Natural killer cell (primary cell): ENCODE data around the gene ENTPD1. TPM values are rescaled to one million over a fixed set of nuclear protein-coding genes. Genes with fewer than 3 reads are reported as not detected.
"Not testable (repeated sequence)": the region's sequence is repeated elsewhere in the genome, so short reads cannot be mapped to it uniquely, and the experiment has no call there.

Experiments used
- ATAC-seq, 3 donors: fragments of 150-1000 bp in 2 of 3; fragments of 200-7000 bp in 1 of 3; cut with Tn5 transposase; 1 replicate in 1 of 3; 2 replicates in 2 of 3; pipeline ENCODE4 v1.10.0; 2021; ENCODE audit warnings: mild to moderate bottlenecking in 2 of 3, moderate library complexity in 2 of 3
- DNase-seq, 2 donors: peaks; one replicate each; pipeline versions ENCODE4 v3.0.0 to v3.0.0-alpha.2; 2013 to 2021; ENCODE audit warnings: mixed read lengths in 1 of 2
- H3K27ac ChIP-seq: one replicate; pipeline ENCODE4 v1.5.1; 2013; ENCODE audit warnings: mild to moderate bottlenecking, low read length
- H3K27me3 ChIP-seq: one replicate; pipeline ENCODE4 v1.6.1; 2013; ENCODE audit warnings: low read length; ENCODE audit not compliant: control insufficient read depth, insufficient read depth
- H3K36me3 ChIP-seq: one replicate; pipeline ENCODE4 v1.6.1; 2013; ENCODE audit warnings: low read length; ENCODE audit not compliant: control insufficient read depth, insufficient read depth
- H3K4me1 ChIP-seq: one replicate; pipeline ENCODE4 v1.6.1; 2013; ENCODE audit warnings: low read length; ENCODE audit not compliant: control insufficient read depth, insufficient read depth
- H3K4me3 ChIP-seq: one replicate; pipeline ENCODE4 v1.5.1; 2013; ENCODE audit warnings: low read length
- H3K9me3 ChIP-seq: one replicate; pipeline ENCODE4 v1.6.1; 2013; ENCODE audit warnings: low read length; ENCODE audit not compliant: control insufficient read depth, insufficient read depth
- H3K27ac Mint-ChIP-seq, 2 donors: one replicate each; pipeline ENCODE4 v1.8.0; 2022; ENCODE audit warnings: mild to moderate bottlenecking in 2 of 2, mixed read lengths in 2 of 2, moderate library complexity in 1 of 2
- H3K27me3 Mint-ChIP-seq, 2 donors: one replicate each; pipeline ENCODE4 v1.8.0; 2022; ENCODE audit warnings: low read depth in 2 of 2, mixed read lengths in 2 of 2
- H3K36me3 Mint-ChIP-seq: one replicate; pipeline ENCODE4 v1.8.0; 2022; ENCODE audit warnings: mixed read lengths
- H3K4me1 Mint-ChIP-seq, 2 donors: one replicate each; pipeline ENCODE4 v1.8.0; 2022; ENCODE audit warnings: mixed read lengths in 2 of 2
- H3K4me3 Mint-ChIP-seq: one replicate; pipeline ENCODE4 v1.8.0; 2022; ENCODE audit warnings: mild to moderate bottlenecking, moderate library complexity, mixed read lengths
- H3K9me3 Mint-ChIP-seq, 2 donors: one replicate each; pipeline ENCODE4 v1.8.0; 2022; ENCODE audit warnings: mixed read lengths in 2 of 2
- WGBS: methylation state at CpG from one replicate; pipeline ENCODE4 v1.1.7; 2013; ENCODE audit warnings: missing lambda C conversion rate; ENCODE audit not compliant: insufficient coverage; 5-methylcytosine and 5-hydroxymethylcytosine counted together
- intact Hi-C: fragments of 100-400 bp; cut with micrococcal nuclease; formaldehyde crosslinking; loops from one replicate; pipeline ENCODE4 v1.14.2; 2022
- total RNA-seq, 4 donors: library from RNA; stranded (reverse); fragments of 120-200 nt in 1 of 4; gene quantifications; one replicate each; pipeline versions ENCODE4 v1.2.3 to v1.2.4, GENCODE V29; 2013 to 2022
- TF ChIP-seq, protein P1 (sequence below): fragments of 200-600 bp; IDR thresholded peaks from one replicate; pipeline ENCODE4 v1.8.0; 2022; ENCODE audit warnings: antibody characterized with exemption

ENTPD1 gene
- total RNA-seq, 3 donors from 2014 or later (not counting 1 experiment from before 2014, with no cell fraction given) = 1.3 to 6.2 (median 3.1) TPM

DNA sequence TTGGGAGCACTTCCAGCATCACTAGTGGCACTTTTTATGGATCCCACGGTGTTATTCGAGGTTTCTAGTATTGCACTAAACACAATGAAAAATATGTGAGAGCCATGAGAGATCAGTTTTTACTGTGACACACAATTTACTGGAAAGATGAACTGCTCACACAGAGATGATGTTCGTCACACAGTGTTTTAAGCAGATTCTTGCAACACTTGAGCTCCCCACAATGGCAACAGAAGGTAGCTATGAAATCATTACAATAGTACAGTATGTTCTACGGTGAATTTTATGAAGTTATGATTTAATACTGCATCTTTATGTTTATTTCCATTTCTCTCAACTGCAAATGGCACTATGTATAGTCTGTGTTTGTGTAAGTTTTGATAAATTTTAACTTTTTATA is 27.4 kb upstream of the ENTPD1 start:
- H3K27me3 ChIP-seq = no peaks in the 10 kb centered on the region

DNA sequence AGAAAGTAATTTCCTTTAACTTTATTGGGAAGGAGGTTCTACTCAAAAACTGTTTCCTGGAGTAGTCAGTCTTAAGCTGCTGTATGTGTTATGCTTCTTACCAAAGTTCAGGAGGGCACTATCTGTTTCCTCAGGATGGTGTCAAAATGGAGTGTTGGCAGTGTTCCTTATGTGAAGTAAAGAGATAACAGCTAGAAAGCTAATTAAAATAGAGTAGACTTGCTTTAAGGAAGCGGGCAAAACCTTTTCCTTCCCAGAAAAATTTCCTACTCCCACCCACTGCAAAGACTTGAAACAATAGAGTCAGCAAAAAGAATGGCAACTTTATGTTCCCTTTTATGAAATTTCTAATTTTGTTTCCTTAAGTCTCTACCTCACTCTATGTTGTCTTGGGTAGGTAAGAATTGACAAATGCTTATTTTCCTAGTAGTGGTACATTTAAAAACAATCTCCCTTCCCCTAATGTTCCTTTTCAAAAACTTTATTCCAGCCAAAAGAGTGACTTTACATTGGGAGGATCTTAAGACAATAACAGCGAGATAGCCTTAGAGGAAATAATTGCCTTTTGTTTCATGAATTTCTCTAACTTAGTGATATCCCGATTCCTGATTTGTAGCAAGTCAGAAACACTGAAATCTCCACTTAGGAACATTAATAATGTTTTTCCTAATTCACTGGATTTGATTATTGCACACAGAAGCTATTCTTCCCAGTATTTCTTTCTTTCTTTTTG is 26.5 kb upstream of the ENTPD1 start:
- DNase-seq (no peak), ATAC-seq (no peak)
- Histone ChIP-seq H3K9me3 (peaks cover 9% of the 10 kb centered on the region), H3K4me1 (no peaks in the 10 kb centered on the region), H3K4me3 (no peak overlapping the region), H3K27me3 (no peaks in the 10 kb centered on the region), H3K36me3 (no peaks in the 10 kb centered on the region), H3K27ac (no peak overlapping the region)
- H3K4me3 Mint-ChIP-seq = no peak overlapping the region
- H3K36me3 Mint-ChIP-seq = no peaks in the 10 kb centered on the region
- H3K9me3 Mint-ChIP-seq = peaks cover 4 to 9% of the 10 kb centered on the region in 2 donors
- H3K27ac Mint-ChIP-seq = no peak overlapping the region
- TF ChIP-seq, protein P1, sequence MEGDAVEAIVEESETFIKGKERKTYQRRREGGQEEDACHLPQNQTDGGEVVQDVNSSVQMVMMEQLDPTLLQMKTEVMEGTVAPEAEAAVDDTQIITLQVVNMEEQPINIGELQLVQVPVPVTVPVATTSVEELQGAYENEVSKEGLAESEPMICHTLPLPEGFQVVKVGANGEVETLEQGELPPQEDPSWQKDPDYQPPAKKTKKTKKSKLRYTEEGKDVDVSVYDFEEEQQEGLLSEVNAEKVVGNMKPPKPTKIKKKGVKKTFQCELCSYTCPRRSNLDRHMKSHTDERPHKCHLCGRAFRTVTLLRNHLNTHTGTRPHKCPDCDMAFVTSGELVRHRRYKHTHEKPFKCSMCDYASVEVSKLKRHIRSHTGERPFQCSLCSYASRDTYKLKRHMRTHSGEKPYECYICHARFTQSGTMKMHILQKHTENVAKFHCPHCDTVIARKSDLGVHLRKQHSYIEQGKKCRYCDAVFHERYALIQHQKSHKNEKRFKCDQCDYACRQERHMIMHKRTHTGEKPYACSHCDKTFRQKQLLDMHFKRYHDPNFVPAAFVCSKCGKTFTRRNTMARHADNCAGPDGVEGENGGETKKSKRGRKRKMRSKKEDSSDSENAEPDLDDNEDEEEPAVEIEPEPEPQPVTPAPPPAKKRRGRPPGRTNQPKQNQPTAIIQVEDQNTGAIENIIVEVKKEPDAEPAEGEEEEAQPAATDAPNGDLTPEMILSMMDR = no peak
- no peaks in the 10 kb centered on the region for H3K4me1 Mint-ChIP-seq
- intact Hi-C loops = no loop called here
- peaks cover 0 to 8% of the 10 kb centered on the region in 2 donors for H3K27me3 Mint-ChIP-seq
- 88% methylated on average over 1 of the region's 3 CpGs for WGBS

More for the DNA sequence above, 27.4 kb upstream of the ENTPD1 start:
- H3K36me3 Mint-ChIP-seq = no peaks in the 10 kb centered on the region
- no peak for DNase-seq
- no peak overlapping the region for H3K4me3 ChIP-seq
- TF ChIP-seq, protein P1 = no peak
- no peaks in the 10 kb centered on the region for H3K4me1 ChIP-seq
- WGBS = 70% methylated on average over 3 of the region's 4 CpGs
- H3K9me3 ChIP-seq = peaks cover 9% of the 10 kb centered on the region
- intact Hi-C loops = no loop called here
- H3K27ac ChIP-seq = no peak overlapping the region
- H3K4me1 Mint-ChIP-seq = no peaks in the 10 kb centered on the region
- H3K27ac Mint-ChIP-seq = no peak overlapping the region
- peaks cover 4 to 5% of the 10 kb centered on the region in 2 donors for H3K9me3 Mint-ChIP-seq
- ATAC-seq = no peak
- H3K27me3 Mint-ChIP-seq = no peaks in the 10 kb centered on the region
- H3K36me3 ChIP-seq = no peaks in the 10 kb centered on the region
- H3K4me3 Mint-ChIP-seq = no peak overlapping the region

- WGBS = 100% methylated on average over 1 of the region's 1 CpG
- H3K9me3 ChIP-seq = peaks cover 9% of the 10 kb centered on the region
- TF ChIP-seq, protein P1 = no peak
- H3K4me3 Mint-ChIP-seq = no peak overlapping the region
- no peaks in the 10 kb centered on the region for H3K27me3 ChIP-seq
- H3K4me1 ChIP-seq = no peaks in the 10 kb centered on the region
- no peaks in the 10 kb centered on the region for H3K36me3 ChIP-seq
- DNase-seq (no peak), ATAC-seq (no peak)
- H3K27me3 Mint-ChIP-seq = peaks cover 0 to 9% of the 10 kb centered on the region in 2 donors
- peaks cover 4 to 9% of the 10 kb centered on the region in 2 donors for H3K9me3 Mint-ChIP-seq
- intact Hi-C loops = no loop called here
- no peaks in the 10 kb centered on the region for H3K4me1 Mint-ChIP-seq
- H3K36me3 Mint-ChIP-seq = no peaks in the 10 kb centered on the region
- no peak overlapping the region for H3K4me3 ChIP-seq
- H3K27ac ChIP-seq = no peak overlapping the region
- H3K27ac Mint-ChIP-seq = no peak overlapping the region
Measured at GRCh38 chr10:95730233-95730632, 25.7 kb upstream of the ENTPD1 start.

DNA sequence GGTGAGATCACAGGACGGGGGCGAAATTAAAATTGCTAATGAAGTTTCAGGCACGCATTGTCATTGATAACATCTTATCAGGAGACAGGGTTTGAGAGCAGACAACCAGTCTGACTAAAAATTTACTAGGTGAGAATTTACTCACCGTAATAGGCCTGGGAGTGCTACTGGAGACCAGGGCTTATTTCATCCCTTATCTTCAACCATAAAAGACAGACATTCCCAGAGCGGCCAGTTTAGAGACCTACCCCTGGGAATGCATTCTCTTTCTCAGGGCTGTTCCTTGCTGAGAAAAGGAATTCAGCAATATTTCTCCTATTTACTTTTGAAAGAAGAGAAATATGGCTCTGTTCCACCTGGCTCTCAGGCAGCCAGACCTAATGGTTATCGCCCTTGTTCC is 23.1 kb upstream of the ENTPD1 start:
- H3K27me3 ChIP-seq, ATAC-seq, H3K27ac ChIP-seq, H3K36me3 ChIP-seq, H3K9me3 ChIP-seq, H3K4me1 ChIP-seq, intact Hi-C loops, H3K9me3 Mint-ChIP-seq, H3K27me3 Mint-ChIP-seq, H3K4me3 ChIP-seq, H3K27ac Mint-ChIP-seq, H3K4me3 Mint-ChIP-seq, H3K4me1 Mint-ChIP-seq, DNase-seq, H3K36me3 Mint-ChIP-seq: not testable (repeated sequence)
- 99% methylated on average over 6 of the region's 6 CpGs for WGBS
